Astrocyte of the cerebellum (primary cell): Measurements from ENCODE around the gene ATP5MG.

ENCODE experiments used
- DNase-seq: peaks from one replicate; pipeline ENCODE4 v3.0.0-alpha.2; 2011; ENCODE audit warnings: low read depth
- H3K4me3 ChIP-seq: 2 replicates; pipeline ENCODE4 v1.5.1; 2011; ENCODE audit warnings: mild to moderate bottlenecking, low read depth, low read length, moderate library complexity
- in situ Hi-C: cut with HindIII; loops from 2 replicates; pipeline ENCODE4 v1.10.0; 2017; ENCODE audit warnings: low sequenced_read_pairs
- TF ChIP-seq, protein P1 (sequence below): IDR thresholded peaks from 2 replicates; pipeline ENCODE4 v1.5.1; 2012; ENCODE audit warnings: low read length, low read depth, moderate library complexity, mild to moderate bottlenecking; ENCODE audit errors: missing control alignments

The ATP5MG gene

DNA sequence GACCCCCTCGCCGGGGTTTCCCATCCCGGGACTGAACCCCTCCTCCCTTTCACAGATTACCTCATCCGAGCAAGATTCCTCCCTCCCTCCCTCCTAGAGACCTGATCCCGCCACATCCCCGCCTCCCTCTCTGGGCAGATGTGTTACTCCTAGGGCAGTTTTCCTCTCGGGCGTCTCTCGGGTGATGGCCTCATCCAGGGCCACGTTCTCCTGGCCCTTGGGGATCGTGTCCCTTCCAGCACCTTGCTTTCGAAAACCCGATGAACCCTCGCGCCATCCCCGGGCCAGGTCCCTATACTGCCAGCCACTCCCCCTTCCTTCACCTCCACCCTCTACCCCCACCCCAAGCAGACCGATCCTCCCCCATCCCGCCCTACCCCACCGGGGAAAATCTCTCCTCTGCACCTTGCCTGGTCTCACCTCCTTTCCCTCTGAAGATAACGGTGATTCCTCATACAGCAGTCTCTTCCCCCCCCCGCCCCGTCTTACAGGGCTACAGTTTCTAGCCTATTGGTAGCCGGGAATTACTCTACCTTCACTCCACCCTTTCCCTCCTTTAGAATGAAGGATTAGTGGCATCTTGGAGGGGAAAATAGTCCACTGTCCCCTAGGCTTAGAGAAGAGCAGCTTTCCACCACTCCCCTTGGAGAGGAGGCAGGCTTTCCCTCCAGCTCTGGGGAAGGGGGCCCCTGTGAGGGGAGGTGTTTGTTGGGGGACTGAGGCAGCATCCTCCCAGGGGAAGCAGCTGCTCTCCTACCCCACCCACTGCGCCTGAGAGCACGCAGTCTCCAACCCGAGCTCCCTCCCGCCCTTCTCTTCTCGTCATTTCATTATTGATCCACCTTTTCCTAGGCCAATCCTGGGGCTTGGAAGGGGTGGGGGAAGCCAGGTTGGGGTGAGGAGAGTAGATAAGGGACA lies 36.1 kb downstream of the ATP5MG start:
- no peak for DNase-seq
- in situ Hi-C loops: no loop called here
- H3K4me3 ChIP-seq: peak overlapping the region; percentile 93
- TF ChIP-seq, protein P1, sequence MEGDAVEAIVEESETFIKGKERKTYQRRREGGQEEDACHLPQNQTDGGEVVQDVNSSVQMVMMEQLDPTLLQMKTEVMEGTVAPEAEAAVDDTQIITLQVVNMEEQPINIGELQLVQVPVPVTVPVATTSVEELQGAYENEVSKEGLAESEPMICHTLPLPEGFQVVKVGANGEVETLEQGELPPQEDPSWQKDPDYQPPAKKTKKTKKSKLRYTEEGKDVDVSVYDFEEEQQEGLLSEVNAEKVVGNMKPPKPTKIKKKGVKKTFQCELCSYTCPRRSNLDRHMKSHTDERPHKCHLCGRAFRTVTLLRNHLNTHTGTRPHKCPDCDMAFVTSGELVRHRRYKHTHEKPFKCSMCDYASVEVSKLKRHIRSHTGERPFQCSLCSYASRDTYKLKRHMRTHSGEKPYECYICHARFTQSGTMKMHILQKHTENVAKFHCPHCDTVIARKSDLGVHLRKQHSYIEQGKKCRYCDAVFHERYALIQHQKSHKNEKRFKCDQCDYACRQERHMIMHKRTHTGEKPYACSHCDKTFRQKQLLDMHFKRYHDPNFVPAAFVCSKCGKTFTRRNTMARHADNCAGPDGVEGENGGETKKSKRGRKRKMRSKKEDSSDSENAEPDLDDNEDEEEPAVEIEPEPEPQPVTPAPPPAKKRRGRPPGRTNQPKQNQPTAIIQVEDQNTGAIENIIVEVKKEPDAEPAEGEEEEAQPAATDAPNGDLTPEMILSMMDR: no peak

DNA sequence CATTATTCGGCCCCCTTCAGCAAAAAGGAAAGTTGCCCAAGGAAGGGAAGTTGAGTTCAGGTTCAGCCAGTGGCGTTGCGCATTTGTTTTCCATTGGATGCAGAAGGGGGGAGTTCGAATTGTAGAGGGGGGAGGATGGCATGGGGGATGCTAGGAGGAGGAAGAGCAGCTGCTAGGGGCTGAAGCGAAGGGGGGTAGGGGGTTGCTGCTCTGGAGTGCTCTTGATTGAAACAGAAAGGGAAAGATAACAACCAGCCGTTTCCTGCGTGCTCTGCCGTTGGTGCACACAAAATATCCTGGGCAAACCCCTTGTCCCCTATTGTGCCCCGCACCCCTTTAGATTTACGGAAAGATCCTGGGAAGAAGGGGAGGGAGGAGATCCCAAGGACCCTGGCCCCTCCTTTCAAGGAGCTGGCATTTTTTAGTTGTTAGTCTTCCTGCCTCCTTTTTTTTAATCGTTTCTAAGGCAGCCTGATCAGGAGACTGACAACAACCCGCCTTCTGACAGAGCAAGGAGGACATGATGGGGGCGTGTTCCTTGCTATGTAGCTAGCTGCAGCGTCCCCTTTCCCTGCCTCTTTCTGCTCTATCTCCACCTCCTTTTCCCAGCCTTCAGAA lies 37.0 kb downstream of the ATP5MG start:
- in situ Hi-C loops: no loop called here
- DNase-seq: peak; percentile 59
- peak overlapping the region; percentile 93 for H3K4me3 ChIP-seq
- TF ChIP-seq, protein P1: no peak

- in situ Hi-C loops: no loop called here
- TF ChIP-seq, protein P1: no peak
- no peak for DNase-seq
These were observed 38.2 kb downstream of the ATP5MG start for GRCh38 chr11:118439646-118440045.

DNA sequence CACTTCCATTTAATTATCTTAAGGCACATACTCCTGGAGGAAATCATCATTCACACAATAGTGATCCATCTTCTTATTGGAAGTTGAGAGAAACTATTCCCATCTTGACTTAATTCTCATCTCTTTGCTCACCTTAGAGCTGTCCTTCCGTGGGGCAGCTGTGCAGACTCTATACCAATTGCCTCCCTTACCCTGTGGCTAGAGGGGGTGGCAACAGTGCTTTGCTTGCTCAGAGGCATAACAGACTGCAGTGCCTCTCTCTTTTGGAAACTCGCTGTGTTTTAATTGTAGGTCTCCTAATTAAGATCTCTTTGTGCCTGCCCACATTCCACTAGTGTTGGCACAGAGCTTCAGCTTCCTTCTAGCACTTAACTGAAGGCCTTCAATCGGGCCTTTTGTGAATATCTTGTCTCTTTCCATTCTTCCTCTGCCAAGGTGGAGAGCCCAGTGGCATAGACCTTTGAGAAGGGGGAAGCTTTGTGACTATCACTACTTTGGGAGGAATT lies 40.4 kb downstream of the ATP5MG start:
- no peak overlapping the region for H3K4me3 ChIP-seq
- in situ Hi-C loops: no loop called here
- DNase-seq: no peak
- TF ChIP-seq, protein P1: no peak

More at GRCh38 chr11:118439646-118440045, 38.2 kb downstream of the ATP5MG start:
- H3K4me3 ChIP-seq: no peak overlapping the region

DNA sequence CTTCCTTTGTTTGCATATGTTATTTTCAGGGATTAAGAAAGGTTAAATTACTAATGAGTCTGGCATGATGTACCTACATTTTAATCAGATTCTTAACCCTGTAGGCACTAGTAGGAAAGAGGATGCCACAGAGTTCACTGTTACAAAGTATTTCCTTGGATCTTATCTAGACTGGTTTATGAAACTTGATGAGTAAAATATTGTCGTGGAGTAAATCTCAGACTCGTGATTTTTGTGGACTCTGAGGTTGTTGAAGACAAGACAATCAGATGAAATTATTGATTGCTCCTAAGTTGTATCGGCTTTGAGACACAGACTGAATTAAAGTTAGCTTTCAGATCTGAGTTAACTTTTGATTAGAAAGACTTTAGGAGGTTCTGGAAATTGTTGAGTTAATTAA lies 40.9 kb downstream of the ATP5MG start:
- H3K4me3 ChIP-seq: no peak overlapping the region
- no peak for DNase-seq
- in situ Hi-C loops: no loop called here
- TF ChIP-seq, protein P1: no peak

DNA sequence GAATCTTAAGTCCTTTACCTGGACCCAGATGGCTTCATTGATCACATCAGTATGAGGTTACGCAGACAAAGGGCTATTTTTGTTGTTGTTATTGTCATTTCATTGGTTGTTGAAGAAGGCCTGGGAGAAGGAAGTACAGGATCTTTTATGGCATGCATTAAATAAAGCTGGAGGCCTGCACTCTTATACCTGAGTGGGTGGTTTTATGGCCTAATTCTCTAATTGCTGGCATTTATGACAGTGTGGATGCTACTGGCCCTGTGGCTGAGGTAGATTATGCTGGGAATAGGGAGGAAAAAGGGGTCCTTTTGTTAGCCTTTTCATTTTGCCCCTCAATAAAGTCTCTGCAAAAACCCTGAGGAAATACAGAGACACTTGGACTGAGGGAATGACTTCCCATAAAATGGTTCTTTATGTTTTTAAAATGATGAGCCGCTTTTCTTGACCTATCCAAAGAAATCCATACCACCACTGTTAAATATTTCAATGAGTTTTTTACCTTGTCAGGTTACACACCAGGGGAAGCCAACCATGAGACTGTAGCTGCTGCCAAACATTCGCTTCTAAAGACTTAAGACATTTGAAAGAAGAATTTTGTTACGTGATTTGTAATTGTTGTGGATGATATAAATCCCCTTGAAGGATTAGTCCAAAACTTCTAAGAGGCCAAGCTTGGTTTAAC lies 41.6 kb downstream of the ATP5MG start:
- H3K4me3 ChIP-seq: no peak overlapping the region
- in situ Hi-C loops: no loop called here
- DNase-seq: no peak
- TF ChIP-seq, protein P1: no peak
